PFSK-1 (cell line): ENCODE results near the gene MPO.

Experiments used
- POLR2AphosphoS5 ChIP-seq: IDR thresholded peaks from 2 replicates; pipeline ENCODE4 v1.6.1; 2012; ENCODE audit warnings: low read depth, mild to moderate bottlenecking, control low read depth, low read length, moderate library complexity
- SIN3A ChIP-seq: IDR thresholded peaks from 2 replicates; pipeline ENCODE4 v1.6.1; 2012; ENCODE audit warnings: mild to moderate bottlenecking, low read length, moderate library complexity, borderline replicate concordance; ENCODE audit not compliant: insufficient read depth
- TAF1 ChIP-seq: IDR thresholded peaks from 2 replicates; pipeline ENCODE4 v1.6.1; 2012; ENCODE audit warnings: low read length, control low read depth, borderline replicate concordance; ENCODE audit not compliant: insufficient read depth

DNA sequence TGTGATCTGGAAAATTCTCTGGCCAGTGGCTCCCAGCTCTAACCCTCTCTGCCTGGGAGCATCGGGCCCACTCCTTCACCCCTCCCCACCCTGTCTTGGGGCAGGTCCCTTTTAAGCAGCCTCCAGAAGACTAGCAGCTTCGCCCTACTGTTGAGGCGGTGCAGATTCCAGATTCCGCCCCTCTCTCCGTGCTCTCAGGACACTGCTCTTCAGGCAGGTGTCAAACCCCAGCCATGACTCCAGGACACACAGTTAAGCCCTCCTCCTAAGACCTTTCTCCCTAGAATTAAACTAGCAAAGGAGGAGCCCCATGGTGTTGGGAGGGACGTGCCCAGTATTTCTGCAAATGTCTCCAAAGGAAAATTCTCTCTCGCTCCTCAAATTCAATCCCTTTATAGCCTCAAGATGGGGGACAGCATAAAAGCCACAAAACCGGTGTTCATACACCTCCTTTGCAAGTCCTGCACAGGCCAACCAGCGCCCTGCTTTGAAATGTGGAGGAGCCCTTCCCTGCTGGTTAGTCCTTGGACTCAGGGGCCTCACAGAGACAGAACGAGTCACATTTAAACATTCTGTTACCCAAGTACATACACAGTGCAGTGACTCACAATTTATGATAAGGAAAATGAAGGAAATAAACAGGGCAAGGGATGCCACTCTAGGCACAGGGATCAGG, 35.2 kb downstream of the MPO start:
- TF ChIP-seq SIN3A: no peak
- no peak for TF ChIP-seq TAF1
- no peak for TF ChIP-seq POLR2AphosphoS5
